GM12801 (cell line): Measurements from ENCODE around the gene RNPEPL1.

Experiments used
- TF ChIP-seq, protein P1 (sequence below): IDR thresholded peaks from one replicate; pipeline ENCODE4 v1.5.1; 2011; ENCODE audit warnings: control low read depth; ENCODE audit not compliant: insufficient read length; ENCODE audit errors: extremely low read depth

The RNPEPL1 gene

DNA sequence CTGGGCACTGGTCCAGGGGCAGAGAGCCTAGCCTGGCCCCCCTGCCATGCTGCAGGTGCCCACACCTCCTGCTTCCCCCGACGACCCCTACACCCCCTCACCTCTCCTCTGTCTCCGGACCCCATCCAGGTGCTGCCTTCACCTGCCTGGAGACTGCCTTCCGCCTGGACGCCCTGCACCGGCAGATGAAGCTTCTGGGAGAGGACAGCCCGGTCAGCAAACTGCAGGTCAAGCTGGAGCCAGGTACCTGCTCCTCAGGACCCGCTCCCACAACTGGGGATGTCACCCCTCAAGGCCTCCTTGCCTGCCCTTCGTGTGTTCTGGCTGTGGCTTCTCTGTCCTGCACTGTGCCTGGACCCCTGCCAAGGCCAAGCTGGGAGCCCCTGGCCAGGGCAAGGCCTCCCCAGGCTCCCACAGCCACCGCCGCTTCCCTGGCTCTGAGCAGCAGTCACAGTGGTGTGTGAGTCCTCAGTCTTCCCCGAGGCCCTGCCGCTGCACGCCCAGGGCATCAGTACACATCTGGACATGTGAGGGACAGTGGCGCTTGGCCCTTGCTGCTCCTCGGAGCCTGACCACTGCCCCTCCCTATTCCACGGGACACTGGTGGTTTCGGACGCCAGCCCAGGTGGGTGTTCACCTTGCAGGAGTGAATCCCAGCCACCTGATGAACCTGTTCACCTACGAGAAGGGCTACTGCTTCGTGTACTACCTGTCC lies 6.3 kb downstream of the RNPEPL1 start:
- TF ChIP-seq, protein P1, sequence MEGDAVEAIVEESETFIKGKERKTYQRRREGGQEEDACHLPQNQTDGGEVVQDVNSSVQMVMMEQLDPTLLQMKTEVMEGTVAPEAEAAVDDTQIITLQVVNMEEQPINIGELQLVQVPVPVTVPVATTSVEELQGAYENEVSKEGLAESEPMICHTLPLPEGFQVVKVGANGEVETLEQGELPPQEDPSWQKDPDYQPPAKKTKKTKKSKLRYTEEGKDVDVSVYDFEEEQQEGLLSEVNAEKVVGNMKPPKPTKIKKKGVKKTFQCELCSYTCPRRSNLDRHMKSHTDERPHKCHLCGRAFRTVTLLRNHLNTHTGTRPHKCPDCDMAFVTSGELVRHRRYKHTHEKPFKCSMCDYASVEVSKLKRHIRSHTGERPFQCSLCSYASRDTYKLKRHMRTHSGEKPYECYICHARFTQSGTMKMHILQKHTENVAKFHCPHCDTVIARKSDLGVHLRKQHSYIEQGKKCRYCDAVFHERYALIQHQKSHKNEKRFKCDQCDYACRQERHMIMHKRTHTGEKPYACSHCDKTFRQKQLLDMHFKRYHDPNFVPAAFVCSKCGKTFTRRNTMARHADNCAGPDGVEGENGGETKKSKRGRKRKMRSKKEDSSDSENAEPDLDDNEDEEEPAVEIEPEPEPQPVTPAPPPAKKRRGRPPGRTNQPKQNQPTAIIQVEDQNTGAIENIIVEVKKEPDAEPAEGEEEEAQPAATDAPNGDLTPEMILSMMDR, result no peak

DNA sequence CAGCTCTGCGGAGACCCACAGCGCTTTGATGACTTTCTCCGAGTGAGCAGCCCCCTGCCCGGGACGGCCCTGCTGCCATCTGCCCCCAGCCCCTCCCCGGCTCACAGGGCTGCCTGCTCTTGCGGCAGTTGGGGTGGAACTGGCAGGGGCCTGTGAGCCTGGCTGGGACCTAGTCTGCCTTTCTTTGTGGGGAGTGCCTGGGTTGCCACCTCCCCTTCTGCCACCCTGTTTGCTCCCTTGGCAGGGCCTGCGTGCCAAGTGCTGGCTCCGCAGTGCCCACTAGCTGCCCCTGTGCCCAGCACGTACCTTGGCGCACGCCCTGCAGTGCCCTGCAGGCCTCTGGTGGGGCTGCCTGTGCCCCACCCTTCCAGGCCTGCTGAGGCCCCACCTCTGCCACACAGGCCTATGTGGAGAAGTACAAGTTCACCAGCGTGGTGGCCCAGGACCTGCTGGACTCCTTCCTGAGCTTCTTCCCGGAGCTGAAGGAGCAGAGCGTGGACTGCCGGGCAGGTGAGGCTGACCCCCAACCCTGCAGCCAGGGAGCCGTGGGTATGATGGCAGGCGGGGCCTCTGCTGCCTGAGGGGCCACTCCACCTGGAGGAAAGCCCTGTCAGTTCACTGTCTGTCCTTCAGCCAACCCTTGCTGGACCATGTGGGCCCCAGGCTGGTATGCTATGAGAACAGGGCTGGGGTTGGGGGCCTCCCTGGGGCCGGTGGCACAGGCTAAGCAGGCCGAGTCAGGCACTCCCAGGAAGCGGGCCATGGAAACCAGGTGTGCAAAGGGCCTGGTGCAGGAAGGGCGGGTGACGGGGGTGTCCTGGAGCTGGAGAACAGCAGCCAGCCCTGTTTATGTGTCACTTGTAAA lies 7.0 kb downstream of the RNPEPL1 start:
- TF ChIP-seq, protein P1, result no peak

DNA sequence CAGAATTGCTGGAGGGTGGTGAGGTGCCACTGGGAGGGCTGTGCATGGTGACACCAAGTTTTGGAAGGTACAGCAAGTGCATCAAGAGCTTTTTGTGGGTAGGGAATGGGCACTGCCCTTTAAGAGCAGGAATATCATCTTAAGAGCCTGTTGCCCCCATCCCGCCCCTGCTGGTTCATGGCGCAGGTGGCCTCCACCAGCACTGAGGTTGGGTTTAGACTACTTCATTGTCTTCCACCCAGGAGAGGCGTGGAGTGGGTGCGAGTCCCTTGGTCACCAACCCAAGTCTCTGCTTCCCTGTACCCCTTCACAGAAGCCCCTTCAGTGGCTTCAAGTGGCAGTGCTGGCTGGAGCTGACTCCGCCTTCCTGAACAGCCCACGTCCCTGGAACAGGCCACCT lies 7.8 kb downstream of the RNPEPL1 start:
- TF ChIP-seq, protein P1, result no peak

DNA sequence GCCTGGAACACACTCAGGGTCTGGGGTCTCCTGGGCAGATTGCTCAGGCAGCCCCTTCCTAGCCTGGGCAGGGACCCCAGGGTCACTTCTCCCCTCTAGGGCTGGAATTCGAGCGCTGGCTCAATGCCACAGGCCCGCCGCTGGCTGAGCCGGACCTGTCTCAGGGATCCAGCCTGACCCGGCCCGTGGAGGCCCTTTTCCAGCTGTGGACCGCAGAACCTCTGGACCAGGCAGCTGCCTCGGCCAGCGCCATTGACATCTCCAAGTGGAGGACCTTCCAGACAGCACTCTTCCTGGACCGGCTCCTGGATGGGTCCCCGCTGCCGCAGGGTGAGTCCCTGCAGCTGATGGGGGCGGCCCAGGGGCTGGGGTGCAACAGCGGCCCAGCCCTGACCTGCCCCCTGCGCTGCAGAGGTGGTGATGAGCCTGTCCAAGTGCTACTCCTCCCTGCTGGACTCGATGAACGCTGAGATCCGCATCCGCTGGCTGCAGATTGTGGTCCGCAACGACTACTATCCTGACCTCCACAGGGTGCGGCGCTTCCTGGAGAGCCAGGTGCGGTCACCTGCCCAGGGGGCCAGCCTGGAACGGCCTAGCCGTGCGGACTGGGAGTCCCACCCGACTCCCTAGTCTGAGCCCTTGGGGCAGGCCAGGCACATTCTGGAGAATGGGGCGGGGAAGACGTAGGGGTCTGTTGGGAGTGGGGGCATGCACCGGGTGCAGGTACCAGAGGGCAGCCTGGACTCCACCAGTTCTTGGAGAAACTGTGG lies 8.3 kb downstream of the RNPEPL1 start:
- TF ChIP-seq, protein P1, result no peak

DNA sequence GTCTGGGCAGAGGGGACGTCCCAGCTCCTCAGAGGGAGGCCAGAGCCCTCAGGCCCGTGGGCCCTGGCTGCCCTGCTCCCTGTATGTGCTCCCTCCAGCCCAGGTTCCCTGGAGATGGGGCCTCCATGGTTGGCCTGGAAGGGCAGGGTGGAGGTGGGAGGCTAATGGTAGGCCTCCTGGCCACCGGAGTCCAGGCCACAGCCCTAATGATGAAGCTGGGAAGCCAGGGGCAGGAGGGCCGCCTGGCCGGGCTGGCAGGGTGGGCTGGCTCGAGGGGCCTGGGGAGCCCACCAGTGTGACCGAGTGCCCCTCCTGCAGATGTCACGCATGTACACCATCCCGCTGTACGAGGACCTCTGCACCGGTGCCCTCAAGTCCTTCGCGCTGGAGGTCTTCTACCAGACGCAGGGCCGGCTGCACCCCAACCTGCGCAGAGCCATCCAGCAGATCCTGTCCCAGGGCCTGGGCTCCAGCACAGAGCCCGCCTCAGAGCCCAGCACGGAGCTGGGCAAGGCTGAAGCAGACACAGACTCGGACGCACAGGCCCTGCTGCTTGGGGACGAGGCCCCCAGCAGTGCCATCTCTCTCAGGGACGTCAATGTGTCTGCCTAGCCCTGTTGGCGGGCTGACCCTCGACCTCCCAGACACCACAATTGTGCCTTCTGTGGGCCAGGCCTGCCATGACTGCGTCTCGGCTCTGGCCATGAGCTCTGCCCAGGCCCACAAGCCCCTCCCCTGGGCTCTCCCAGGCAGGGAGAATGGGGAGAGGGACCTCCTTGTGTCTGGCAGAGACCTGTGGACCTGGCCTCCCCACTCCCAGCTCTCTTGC lies 9.2 kb downstream of the RNPEPL1 start:
- TF ChIP-seq, protein P1, result no peak

DNA sequence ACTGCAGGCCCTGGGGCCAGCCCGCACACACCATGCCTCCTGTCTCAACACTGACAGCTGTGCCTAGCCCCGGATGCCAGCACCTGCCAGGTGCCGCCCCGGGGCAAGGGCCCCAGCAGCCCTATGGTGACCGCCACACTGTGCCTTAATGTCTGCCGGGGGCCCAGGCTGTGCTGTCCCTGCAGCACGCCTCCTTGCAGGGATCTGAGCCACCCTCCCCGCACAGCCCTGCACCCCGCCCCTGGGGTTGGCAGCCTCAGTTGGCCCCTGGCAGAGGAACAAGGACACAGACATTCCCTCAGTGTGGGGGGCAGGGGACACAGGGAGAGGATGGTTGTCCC lies 9.8 kb downstream of the RNPEPL1 start:
- TF ChIP-seq, protein P1, result no peak
